ENCODE data around the gene PAH. TPM values are rescaled to one million over a fixed set of nuclear protein-coding genes. Genes with fewer than 3 reads are reported as not detected.
"Not testable (repeated sequence)": the region's sequence is repeated elsewhere in the genome, so short reads cannot be mapped to it uniquely, and the experiment has no call there.

The PAH gene
- total RNA-seq, 6 experiments from 2014 or later = 873 to 2,034 (median 1,035) TPM

DNA sequence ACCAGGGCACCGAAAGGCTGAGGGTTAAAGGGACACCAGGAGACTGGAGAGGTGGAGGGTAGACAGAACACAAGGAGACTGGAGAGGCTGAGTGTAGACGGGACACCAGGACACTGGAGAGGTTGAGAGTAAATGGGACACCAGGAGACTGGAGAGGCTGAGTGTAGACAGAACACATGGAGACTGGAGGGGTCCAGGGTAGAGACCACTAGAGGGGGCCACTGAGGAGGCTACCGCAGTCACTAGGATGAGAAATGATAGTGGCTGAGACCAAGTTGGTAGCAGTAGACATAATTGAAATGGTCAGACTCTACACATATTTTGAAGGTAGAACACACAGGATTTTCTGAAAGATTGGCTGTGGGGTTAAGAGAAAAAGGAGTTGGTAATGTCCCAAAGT lies 68.2 kb downstream of the PAH start:
- H3K4me1 ChIP-seq = peaks cover 0 to 44% (median 9%) of the 10 kb centered on the region in 4 donors
- DNase-seq = no peak
- no peaks in the 10 kb centered on the region for H3K9me3 ChIP-seq
- peaks cover 0 to 96% (median 37%) of the 10 kb centered on the region in 4 donors for H3K36me3 ChIP-seq
- no peaks in the 10 kb centered on the region for H3K27me3 ChIP-seq
- WGBS (ENCODE audit: insufficient coverage, low coverage, low lambda C conversion rate, missing lambda C conversion rate) = 90% methylated on average over 3 of the region's 3 CpGs
- no peak overlapping the region for H3K4me3 ChIP-seq
- no peak for ATAC-seq
- intact Hi-C loops (cut with DNase I) = no loop called here
- TF ChIP-seq POLR2A (IDR thresholded peaks at IDR 0.05) = no peak
- TF ChIP-seq, protein P1, sequence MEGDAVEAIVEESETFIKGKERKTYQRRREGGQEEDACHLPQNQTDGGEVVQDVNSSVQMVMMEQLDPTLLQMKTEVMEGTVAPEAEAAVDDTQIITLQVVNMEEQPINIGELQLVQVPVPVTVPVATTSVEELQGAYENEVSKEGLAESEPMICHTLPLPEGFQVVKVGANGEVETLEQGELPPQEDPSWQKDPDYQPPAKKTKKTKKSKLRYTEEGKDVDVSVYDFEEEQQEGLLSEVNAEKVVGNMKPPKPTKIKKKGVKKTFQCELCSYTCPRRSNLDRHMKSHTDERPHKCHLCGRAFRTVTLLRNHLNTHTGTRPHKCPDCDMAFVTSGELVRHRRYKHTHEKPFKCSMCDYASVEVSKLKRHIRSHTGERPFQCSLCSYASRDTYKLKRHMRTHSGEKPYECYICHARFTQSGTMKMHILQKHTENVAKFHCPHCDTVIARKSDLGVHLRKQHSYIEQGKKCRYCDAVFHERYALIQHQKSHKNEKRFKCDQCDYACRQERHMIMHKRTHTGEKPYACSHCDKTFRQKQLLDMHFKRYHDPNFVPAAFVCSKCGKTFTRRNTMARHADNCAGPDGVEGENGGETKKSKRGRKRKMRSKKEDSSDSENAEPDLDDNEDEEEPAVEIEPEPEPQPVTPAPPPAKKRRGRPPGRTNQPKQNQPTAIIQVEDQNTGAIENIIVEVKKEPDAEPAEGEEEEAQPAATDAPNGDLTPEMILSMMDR (IDR thresholded peaks at IDR 0.05) = peak in 1 of 4 donors; percentile 12
- peak overlapping the region in 1 of 3 donors; percentile 46 for H3K27ac ChIP-seq

DNA sequence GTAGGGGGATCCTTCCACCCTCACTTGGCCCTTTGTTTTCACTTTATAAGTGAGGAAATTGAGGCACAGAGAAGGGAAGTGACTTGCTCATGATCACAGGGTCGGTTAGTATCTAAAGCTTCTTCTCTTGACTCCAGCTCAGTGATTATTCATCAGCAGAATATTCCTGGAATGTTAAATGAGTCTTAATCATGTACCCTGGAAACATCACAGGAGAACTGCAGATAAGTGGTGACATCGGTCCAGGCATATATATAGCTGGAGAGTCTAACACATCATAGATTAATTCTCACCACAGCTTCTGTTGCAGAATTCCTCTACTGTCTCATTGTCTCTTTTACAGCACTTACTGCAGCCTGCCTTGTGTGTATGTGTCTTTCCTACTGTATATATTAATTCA lies 69.9 kb downstream of the PAH start:
- H3K27ac ChIP-seq = no peak overlapping the region
- no peak overlapping the region for H3K4me3 ChIP-seq
- intact Hi-C loops (cut with DNase I) = no loop called here
- WGBS (ENCODE audit: insufficient coverage, low coverage, low lambda C conversion rate, missing lambda C conversion rate) = 81% methylated on average over 2 of the region's 2 CpGs
- H3K36me3 ChIP-seq = peaks cover 0 to 96% (median 35%) of the 10 kb centered on the region in 4 donors
- TF ChIP-seq, protein P1 (IDR thresholded peaks at IDR 0.05) = no peak
- no peak for TF ChIP-seq POLR2A (IDR thresholded peaks at IDR 0.05)
- H3K9me3 ChIP-seq = no peaks in the 10 kb centered on the region
- DNase-seq (no peak), ATAC-seq (no peak)
- no peaks in the 10 kb centered on the region for H3K27me3 ChIP-seq
- peaks cover 0 to 35% (median 9%) of the 10 kb centered on the region in 4 donors for H3K4me1 ChIP-seq

DNA sequence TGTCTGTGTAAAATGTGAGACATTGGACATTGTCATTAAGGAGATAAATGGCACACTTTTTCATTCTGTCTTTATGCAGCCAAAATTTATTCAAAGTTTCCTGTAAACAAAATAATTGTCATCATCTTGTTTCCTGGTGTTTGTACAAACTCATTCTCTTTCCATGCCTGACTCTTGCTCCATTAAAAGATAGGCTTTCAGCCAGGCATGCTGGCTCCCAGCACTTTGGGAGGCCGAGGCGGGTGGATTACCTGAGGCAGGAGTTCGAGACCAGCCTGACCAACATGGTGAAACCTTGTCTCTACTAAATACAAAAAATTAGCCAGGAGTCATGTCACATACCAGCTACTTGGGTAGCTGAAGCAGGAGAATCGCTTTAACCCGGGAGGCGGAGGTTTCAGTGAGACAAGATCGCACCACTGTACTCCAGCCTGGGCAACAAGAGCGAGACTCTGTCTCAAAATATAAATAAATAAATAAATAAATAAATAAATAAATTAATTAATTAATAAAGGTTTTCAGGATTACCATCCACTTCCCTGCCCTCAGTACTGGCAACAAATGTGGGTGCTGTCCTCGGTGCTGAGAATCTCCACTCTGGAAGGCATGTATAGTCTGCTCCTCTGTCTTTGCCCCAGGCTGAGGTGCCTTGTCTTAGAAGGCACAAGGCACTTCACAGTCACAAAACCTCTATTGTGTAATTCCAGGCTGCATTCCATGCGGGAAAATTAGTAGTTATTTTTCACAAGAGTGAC lies 83.2 kb downstream of the PAH start:
- WGBS (ENCODE audit: insufficient coverage, low coverage, low lambda C conversion rate, missing lambda C conversion rate) = 49% methylated on average over 10 of the region's 10 CpGs
- Histone ChIP-seq H3K9me3 (no peaks in the 10 kb centered on the region), H3K36me3 (peaks cover 0 to 14% (median under 1%) of the 10 kb centered on the region in 4 donors), H3K4me1 (peaks cover 0 to 9% (median 2%) of the 10 kb centered on the region in 4 donors), H3K27ac (peak overlapping the region in 1 of 3 donors; percentile 13), H3K27me3 (no peaks in the 10 kb centered on the region), H3K4me3 (no peak overlapping the region)
- intact Hi-C loops (cut with DNase I) = no loop called here
- no peak for TF ChIP-seq POLR2A (IDR thresholded peaks at IDR 0.05)
- TF ChIP-seq, protein P1 (IDR thresholded peaks at IDR 0.05) = no peak
- DNase-seq = peak in 1 of 3 donors; percentile 24
- ATAC-seq = peak; percentile 74 to 89 (median 84)

DNA sequence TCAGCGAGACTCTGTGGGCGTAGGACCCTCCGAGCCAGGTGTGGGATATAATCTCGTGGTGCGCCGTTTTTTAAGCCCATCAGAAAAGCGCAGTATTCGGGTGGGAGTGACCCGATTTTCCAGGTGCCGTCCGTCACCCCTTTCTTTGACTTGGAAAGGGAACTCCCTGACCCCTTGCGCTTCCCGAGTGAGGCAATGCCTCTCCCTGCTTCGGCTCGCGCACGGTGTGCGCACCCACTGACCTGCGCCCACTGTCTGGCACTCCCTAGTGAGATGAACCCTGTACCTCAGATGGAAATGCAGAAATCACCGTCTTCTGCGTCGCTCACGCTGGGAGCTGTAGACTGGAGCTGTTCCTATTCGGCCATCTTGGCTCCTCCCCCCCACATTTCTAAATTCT lies 84.2 kb downstream of the PAH start:
- H3K9me3 ChIP-seq; H3K4me1 ChIP-seq; H3K36me3 ChIP-seq; H3K27ac ChIP-seq; H3K4me3 ChIP-seq; intact Hi-C loops (cut with DNase I); DNase-seq; H3K27me3 ChIP-seq: not testable (repeated sequence)
- WGBS (ENCODE audit: insufficient coverage, low coverage, low lambda C conversion rate, missing lambda C conversion rate) = 73% methylated on average over 5 of the region's 24 CpGs
- peak in 2 of 4 donors; percentile 8 to 9 for ATAC-seq

DNA sequence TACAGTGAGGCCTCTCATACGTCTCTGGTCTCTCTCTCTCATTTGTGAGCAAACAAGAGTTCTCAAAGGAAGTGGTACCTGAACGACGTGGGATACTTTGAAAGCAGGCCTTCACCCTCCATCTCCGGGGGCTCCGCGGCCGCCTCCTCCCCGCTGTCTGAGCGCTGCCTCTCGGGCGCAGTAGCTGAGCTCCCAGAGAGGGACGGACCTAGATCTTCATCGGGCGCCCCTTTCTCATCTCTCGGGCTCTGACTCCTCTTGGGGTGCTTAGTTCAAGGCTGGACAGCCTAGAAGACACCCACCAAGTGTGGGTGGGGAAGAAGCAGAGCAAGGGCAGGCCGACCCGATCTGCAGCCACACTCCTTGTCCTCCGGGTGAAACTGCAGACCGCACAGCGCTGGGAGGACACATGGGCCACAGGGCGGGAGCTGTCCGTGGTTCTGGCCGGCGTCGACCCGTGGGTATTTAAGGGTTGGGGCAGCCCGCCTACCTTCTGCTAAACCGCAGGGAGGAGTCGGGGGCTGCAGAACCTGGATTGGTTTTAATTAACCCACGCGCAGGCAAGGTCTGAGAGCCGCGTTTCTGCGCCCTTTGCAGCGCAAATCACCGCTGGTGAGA lies 92.7 kb downstream of the PAH start:
- H3K36me3 ChIP-seq = no peaks in the 10 kb centered on the region
- H3K9me3 ChIP-seq = no peaks in the 10 kb centered on the region
- no peak overlapping the region for H3K27ac ChIP-seq
- no peak for TF ChIP-seq POLR2A (IDR thresholded peaks at IDR 0.05)
- TF ChIP-seq, protein P1 (IDR thresholded peaks at IDR 0.05) = no peak
- WGBS (ENCODE audit: insufficient coverage, low coverage, low lambda C conversion rate, missing lambda C conversion rate) = 5% methylated on average over 9 of the region's 36 CpGs
- H3K4me3 ChIP-seq = no peak overlapping the region
- ATAC-seq = peak; percentile 83 to 92 (median 90)
- no peaks in the 10 kb centered on the region for H3K27me3 ChIP-seq
- DNase-seq = peak; percentile 59 to 73 (median 65)
- intact Hi-C loops (cut with DNase I) = no loop called here
- no peaks in the 10 kb centered on the region for H3K4me1 ChIP-seq

Measured in right lobe of liver (tissue), 6 donors.